Measurements from ENCODE around the gene EPDR1. TPM values are rescaled to one million over a fixed set of nuclear protein-coding genes. Genes with fewer than 3 reads are reported as not detected.

EPDR1 gene
- total and polyA plus RNA-seq, 8 donors, result 2.4 to 12.3 (median 7.3) TPM

DNA sequence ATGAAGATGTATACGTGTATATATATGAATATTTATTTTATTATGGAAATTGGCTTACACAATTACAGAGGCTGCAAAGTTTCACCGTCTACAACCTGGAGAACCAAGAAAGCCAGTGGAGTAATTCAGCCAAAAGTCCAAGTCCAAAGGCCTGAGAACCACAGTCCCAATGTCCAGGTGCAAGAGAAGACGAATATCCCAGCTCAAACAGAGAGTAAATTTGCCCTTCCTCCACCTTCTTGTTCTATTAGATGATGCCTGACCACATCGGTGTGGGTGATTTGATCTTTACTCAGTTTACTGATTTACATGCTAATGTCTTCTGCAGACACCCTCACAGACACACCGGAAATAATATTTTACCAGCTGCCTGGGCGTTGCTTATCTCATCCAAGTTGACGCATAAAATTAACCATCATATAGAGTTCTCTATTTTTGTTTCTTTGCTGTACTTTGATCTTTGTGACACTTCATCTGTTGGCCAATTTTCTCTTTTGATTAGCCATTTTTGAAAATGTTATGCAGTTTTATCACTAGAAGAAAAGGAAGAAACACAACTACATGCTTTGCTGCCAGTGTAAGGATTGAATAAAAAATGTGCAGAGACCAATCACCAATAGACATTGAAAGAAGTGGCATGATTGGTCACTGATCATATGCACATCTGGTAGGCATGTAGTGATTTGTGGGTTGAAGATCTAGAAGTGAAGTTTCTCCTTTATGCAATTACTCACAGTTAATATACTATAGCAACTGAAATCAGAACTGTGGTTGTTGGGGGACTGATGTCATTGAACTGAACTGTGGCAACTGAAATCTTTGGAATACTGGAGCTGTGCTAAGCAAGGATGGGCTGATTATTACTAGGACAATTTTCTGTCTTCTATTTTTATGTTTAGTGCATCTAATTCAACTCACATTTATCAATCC lies 68.5 kb downstream of the EPDR1 start:
- H3K27ac ChIP-seq, result peak overlapping the region in 1 of 4 donors; percentile 8
- peaks cover 12 to 24% (median 18%) of the 10 kb centered on the region in 3 donors for H3K4me1 ChIP-seq
- no peaks in the 10 kb centered on the region for H3K9me3 ChIP-seq
- 34 to 39% methylated on average over 7 of the region's 7 CpGs for WGBS, 2 donors
- intact Hi-C loops (cut with DNase I), result no loop called here
- FAIRE-seq (no peak), DNase-seq (peak in 3 of 6 donors; percentile 27 to 47 (median 27)), ATAC-seq (peak; percentile 83 to 87 (median 86))
- TF ChIP-seq, protein P1, sequence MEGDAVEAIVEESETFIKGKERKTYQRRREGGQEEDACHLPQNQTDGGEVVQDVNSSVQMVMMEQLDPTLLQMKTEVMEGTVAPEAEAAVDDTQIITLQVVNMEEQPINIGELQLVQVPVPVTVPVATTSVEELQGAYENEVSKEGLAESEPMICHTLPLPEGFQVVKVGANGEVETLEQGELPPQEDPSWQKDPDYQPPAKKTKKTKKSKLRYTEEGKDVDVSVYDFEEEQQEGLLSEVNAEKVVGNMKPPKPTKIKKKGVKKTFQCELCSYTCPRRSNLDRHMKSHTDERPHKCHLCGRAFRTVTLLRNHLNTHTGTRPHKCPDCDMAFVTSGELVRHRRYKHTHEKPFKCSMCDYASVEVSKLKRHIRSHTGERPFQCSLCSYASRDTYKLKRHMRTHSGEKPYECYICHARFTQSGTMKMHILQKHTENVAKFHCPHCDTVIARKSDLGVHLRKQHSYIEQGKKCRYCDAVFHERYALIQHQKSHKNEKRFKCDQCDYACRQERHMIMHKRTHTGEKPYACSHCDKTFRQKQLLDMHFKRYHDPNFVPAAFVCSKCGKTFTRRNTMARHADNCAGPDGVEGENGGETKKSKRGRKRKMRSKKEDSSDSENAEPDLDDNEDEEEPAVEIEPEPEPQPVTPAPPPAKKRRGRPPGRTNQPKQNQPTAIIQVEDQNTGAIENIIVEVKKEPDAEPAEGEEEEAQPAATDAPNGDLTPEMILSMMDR (IDR thresholded peaks at IDR 0.05), result no peak
- no peaks in the 10 kb centered on the region for H3K27me3 ChIP-seq
- no peak overlapping the region for H3K4me3 ChIP-seq
- H3K36me3 ChIP-seq, result no peaks in the 10 kb centered on the region

DNA sequence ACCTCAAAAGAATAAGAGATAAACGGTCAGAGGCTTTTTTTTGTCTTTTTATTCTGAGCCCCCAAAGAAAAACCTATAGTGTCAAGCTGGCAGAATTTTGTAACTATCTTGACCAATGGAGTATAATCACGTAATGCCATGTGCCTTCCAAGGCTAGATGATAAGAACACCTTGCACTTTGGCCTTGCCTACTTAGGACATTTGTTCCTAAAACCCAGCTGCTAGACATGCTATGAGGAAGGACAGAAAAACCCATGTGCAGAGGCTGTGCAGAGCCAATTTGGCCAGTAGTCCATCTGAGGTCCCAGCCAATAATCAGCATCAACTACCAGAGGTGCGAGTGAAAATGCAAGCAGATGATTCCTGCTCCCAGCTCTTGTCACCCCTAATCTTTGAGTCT lies 69.9 kb downstream of the EPDR1 start:
- Histone ChIP-seq H3K9me3 (no peaks in the 10 kb centered on the region), H3K4me3 (no peak overlapping the region), H3K36me3 (no peaks in the 10 kb centered on the region), H3K27me3 (no peaks in the 10 kb centered on the region), H3K27ac (no peak overlapping the region), H3K4me1 (peaks cover 12 to 24% (median 18%) of the 10 kb centered on the region in 3 donors)
- 48 to 56% methylated on average over 3 of the region's 3 CpGs for WGBS, 2 donors
- TF ChIP-seq, protein P1 (IDR thresholded peaks at IDR 0.05), result no peak
- no peak for FAIRE-seq
- ATAC-seq, result peak; percentile 40 to 77 (median 49)
- intact Hi-C loops (cut with DNase I), result no loop called here
- DNase-seq, result peak in 1 of 6 donors; percentile 6

DNA sequence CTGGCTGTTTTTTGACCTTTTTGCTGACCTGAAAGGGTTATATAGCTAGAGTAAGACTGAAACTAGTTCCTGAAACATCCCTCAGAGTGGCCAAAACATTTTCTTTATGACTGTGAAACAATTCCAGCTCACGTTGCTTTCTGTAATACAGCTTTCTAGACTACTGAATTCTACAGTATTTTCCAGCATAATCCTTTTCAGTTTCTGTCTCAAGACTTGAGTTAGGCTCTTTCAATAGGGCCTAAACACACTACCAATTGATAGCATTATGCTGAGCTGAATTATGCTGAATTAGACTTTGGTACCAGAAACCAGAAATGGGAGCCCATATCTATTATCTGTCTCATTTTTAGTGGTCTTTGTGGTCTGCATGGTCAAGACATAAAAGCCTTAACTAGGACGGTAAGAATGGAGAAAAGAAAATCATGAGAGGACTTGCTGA lies 72.6 kb downstream of the EPDR1 start:
- ATAC-seq, result no peak
- WGBS, 2 donors, result 84 to 94% methylated on average over 2 of the region's 2 CpGs
- TF ChIP-seq, protein P1 (IDR thresholded peaks at IDR 0.05), result no peak

DNA sequence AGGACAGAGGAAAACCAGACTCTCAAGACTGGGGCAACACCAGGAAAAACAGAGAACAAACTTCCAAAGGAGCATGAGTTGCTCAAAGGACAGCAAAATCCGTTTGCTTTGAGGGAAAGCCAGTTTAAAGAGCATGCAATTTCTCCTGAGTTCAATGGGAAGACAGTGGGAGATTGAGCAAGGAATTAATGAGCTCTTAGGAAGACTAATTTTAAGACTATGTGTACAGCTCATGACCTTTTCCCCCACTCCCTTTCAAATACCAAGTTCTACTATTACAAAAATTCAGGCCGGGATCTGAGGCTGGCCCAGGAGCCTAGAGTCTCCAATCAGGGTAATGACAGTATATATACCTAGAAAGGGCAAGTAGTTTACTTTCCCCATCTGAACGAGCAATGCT lies 79.2 kb downstream of the EPDR1 start:
- Histone ChIP-seq H3K4me3 (no peak overlapping the region), H3K4me1 (no peaks in the 10 kb centered on the region), H3K27me3 (no peaks in the 10 kb centered on the region), H3K27ac (no peak overlapping the region), H3K9me3 (no peaks in the 10 kb centered on the region), H3K36me3 (no peaks in the 10 kb centered on the region)
- DNase-seq (no peak), ATAC-seq (peak in 3 of 4 donors; percentile 29 to 66 (median 52)), FAIRE-seq (no peak)
- 59 to 67% methylated on average over 3 of the region's 3 CpGs for WGBS, 2 donors
- intact Hi-C loops (cut with DNase I), result no loop called here
- TF ChIP-seq, protein P1 (IDR thresholded peaks at IDR 0.05), result no peak

More for the DNA sequence above, 72.6 kb downstream of the EPDR1 start:
- no peak overlapping the region for H3K4me3 ChIP-seq
- H3K4me1 ChIP-seq, result peaks cover 4 to 14% (median 11%) of the 10 kb centered on the region in 3 donors
- H3K27me3 ChIP-seq, result no peaks in the 10 kb centered on the region
- no peak overlapping the region for H3K27ac ChIP-seq
- no peaks in the 10 kb centered on the region for H3K9me3 ChIP-seq
- H3K36me3 ChIP-seq, result no peaks in the 10 kb centered on the region
- DNase-seq (no peak), FAIRE-seq (no peak)
- intact Hi-C loops (cut with DNase I), result no loop called here

DNA sequence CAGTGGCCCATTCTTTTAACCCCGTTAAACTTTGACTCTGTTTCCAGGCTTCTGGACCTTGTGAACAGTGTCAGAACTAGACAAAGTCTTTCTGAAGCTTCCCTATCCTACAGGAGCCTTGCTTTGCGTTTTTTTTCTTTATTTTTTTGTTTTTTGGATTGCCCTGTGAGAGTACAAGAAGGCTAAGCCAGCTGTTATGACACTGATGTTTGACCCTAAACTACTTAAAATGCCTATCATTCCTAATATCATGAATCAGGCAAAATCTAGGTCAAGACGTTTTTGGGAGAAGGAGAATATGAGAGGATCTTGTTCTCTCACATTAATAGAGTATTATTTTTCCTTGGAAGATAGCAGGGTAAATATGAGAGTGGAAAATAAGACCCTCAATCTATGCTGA lies 79.8 kb downstream of the EPDR1 start:
- Histone ChIP-seq H3K36me3 (no peaks in the 10 kb centered on the region), H3K27me3 (no peaks in the 10 kb centered on the region), H3K27ac (no peak overlapping the region), H3K4me1 (no peaks in the 10 kb centered on the region), H3K9me3 (no peaks in the 10 kb centered on the region), H3K4me3 (no peak overlapping the region)
- DNase-seq (no peak), ATAC-seq (peak in 3 of 4 donors; percentile 18 to 50 (median 41)), FAIRE-seq (no peak)
- WGBS, 2 donors, result 39 to 41% methylated on average over 3 of the region's 3 CpGs
- intact Hi-C loops (cut with DNase I), result no loop called here
- TF ChIP-seq, protein P1 (IDR thresholded peaks at IDR 0.05), result no peak
